ENCODE data around the gene SLC9A7. TPM values are rescaled to one million over a fixed set of nuclear protein-coding genes. Genes with fewer than 3 reads are reported as not detected.

SLC9A7 gene
- total RNA-seq, 1 donor = 84.0 TPM

DNA sequence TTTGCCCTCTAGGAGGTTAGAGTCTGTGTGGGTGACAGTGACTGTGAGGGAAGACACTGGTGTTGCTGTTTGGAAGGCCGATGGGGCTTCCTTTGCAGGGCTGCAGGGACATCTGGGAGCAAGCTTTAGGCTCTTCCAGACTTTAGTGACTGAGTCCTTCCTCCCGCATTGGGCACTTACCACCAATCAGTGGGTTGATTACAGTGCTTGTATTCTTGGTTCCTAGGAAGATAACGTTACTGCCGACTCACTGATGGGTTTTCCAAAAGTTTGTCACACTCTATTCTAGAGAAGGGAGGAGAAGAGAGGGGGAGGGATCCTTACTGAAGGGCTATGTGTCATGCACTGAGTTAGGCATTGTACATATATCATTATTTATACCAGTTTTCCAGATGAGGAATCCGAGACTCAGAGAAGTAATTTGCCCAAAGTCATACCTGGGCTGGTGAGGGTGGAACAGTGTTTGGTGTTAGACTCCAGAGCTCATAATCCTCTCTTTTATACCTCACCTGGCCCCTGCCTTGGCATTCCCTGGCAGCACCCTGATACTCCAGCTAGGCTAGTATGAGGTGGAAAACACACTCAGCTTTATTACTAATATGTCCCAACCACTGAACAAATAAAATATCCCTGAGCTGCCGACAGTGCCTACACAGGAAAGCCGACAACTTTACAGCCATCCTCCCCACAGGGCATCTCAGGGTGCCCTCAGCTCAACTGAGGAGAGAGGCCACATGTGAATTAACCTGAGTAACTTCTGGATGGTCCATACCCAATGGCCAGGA is 181.5 kb downstream of the SLC9A7 start:
- no peak for DNase-seq (ENCODE audit: low read depth in 2 of 3, low spot score in 2 of 3)

DNA sequence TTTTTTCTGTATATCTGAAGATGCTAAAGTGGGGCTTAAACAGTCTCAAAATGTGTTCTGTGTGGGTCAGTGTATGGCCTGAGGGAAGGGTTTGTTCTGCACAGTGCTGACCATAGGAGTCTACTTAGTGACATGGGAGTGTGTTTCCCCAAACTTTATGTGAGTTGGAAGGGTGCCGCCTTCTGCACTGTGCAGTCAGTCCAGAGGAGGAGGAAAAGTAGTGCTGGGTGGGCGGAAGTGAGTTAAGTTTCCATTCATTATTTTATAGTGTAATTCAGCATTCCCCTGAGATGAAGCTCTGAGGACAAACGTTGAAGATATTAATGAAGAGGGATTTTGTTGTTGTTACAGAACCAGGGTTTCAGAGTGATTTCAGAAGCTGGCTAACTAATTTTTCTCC is 182.5 kb downstream of the SLC9A7 start:
- no peak for DNase-seq (ENCODE audit: low read depth in 2 of 3, low spot score in 2 of 3)

DNA sequence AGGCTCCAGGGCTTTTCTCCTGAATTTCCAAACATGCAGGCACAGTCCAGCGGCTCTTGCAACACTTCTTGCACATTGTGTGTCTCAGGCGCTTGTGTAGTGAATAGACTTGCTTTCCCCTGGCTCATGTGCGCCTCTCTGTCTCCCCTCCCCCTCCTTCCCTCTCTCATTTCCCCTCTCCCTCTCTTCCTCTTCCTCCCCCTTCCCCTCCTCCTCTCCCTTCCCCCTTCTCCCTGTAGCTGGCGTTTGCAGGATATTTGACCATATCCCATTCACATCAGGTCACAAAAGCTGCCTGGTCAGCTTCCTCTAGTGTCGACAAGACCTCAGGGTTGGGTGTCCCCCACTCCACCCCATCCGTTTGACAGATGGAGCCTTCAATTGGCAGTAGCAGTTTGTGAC is 182.9 kb downstream of the SLC9A7 start:
- no peak for DNase-seq (ENCODE audit: low read depth in 2 of 3, low spot score in 2 of 3)

DNA sequence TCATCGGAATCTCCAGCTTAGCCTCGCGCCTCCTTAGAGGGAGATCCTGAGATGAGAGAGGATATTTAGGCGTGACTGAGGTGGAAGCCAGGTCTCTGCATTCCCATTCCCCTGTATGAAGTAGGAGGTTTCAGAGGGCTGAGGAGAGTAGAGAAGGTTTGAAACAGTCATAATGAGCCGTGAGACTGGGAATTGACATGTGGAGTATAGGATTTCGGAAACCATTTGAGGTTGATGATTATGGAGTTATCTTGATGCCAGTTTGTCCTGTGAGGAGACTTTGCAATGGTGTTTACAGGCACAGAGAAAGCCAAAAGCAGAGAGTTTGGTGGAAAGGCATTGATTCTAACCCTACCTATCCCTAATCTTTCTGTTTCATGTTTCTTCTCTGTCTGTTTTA is 183.3 kb downstream of the SLC9A7 start:
- no peak for DNase-seq (ENCODE audit: low read depth in 2 of 3, low spot score in 2 of 3)

DNA sequence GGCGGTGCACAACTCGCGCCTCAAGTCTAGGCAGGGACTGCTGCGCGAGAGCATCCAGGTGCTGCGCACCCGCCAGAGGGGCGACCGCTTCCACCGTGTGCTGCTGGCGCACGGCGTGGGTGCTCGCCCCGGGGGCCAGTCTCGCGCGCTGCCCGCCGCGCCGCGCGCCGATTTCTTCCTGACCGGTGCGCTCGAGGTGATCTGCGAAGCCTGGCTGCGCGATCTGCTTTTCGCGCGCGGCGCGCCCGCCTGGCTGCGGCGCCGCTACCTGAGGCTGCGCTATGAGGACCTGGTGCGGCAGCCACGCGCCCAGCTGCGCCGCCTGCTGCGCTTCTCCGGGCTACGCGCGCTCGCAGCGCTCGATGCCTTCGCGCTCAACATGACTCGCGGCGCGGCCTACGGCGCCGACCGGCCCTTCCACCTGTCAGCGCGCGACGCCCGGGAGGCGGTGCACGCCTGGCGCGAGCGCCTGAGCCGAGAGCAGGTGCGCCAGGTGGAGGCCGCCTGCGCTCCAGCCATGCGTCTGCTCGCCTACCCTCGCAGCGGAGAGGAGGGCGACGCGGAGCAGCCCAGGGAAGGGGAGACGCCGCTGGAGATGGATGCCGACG is 184.0 kb downstream of the SLC9A7 start:
- DNase-seq (ENCODE audit: low read depth in 2 of 3, low spot score in 2 of 3) = peak; percentile 32 to 37 (median 33)

DNA sequence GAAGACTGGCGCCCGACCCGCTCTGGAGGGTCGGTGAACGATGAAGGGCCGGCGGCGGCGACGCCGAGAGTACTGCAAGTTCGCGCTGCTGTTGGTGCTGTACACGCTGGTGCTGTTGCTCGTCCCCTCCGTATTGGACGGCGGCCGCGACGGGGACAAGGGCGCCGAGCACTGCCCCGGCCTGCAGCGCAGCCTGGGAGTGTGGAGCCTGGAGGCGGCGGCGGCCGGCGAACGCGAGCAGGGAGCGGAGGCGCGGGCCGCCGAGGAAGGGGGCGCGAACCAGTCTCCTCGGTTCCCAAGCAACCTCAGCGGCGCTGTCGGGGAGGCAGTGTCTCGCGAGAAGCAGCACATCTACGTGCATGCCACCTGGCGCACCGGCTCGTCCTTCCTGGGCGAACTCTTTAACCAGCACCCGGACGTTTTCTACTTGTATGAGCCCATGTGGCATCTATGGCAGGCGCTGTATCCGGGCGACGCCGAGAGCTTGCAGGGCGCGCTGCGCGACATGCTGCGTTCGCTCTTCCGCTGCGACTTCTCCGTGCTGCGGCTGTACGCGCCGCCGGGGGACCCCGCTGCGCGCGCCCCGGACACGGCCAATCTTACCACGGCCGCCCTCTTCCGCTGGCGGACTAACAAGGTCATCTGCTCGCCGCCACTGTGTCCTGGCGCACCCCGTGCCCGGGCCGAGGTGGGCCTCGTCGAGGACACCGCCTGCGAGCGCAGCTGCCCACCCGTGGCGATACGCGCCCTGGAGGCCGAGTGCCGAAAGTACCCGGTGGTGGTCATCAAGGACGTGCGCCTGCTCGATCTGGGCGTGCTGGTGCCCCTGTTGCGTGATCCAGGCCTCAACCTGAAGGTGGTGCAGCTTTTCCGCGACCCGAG is 184.8 kb downstream of the SLC9A7 start:
- DNase-seq (ENCODE audit: low read depth in 2 of 3, low spot score in 2 of 3) = peak; percentile 37 to 54 (median 37)

DNA sequence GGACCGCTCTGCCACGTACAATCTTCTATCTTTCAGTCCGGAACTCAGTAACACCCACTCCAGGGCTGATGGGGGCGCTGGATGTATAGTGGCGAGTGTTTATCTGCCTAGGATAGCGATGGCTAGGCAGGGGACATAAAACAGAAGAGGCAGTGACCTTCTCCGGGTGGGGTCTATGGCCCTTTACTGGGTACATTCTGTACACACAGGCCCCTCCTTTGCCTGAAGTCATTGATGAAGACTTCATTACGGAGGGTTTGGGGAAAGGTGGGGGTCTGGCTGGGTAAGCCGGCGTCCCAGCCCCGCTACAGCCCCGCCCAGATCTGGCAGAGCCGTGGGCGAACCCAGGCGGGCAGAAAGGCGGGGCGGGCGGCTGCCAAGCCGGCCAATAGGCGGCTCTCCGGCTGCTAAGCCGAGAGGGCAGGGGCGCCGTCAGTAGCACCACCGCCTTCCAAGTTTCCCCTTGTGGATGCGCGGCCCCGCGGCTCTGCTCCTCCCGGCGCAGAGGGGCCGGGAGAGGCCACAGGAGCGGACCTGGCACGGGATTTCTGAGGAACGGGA is 185.5 kb downstream of the SLC9A7 start, which contains the start of gene CHST7:
TSS of gene CHST7 (plus strand) at position 435 of the 561 bp plus-strand sequence. CDS start 167 bp downstream, outside the sequence.
- DNase-seq (ENCODE audit: low read depth in 2 of 3, low spot score in 2 of 3) = peak in 2 of 3 donors; percentile 62 to 74

DNA sequence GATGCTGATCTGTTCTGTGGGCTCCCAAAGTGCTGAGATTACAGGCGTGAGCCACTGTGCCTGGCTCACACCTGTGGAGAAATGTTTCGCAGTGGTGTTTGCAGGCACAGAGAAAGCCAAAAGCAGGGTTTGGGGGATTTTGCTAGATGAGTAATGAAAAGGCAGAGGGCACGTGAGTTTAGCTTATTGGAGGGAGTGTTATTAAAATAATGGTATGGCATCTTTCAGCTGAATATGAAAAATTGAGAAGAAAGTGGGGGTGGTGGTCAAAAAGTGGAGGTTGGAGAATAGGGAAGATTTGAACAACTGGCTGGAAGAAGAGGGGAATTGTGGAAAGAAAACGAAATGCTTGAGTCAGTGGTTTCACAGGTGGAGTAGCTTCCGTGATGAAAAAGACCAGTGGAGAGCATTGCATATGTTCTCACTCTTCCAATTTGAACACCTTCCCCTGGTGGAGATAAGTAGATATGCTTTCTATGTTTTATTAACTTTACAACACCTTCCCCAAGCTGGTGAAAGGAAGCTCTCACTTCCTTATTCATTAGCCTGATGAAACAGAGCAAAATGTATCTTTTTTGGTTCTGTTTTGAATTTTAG is 186.5 kb downstream of the SLC9A7 start:
- peak in 1 of 3 donors; percentile 51 for DNase-seq (ENCODE audit: low read depth in 2 of 3, low spot score in 2 of 3)

DNA sequence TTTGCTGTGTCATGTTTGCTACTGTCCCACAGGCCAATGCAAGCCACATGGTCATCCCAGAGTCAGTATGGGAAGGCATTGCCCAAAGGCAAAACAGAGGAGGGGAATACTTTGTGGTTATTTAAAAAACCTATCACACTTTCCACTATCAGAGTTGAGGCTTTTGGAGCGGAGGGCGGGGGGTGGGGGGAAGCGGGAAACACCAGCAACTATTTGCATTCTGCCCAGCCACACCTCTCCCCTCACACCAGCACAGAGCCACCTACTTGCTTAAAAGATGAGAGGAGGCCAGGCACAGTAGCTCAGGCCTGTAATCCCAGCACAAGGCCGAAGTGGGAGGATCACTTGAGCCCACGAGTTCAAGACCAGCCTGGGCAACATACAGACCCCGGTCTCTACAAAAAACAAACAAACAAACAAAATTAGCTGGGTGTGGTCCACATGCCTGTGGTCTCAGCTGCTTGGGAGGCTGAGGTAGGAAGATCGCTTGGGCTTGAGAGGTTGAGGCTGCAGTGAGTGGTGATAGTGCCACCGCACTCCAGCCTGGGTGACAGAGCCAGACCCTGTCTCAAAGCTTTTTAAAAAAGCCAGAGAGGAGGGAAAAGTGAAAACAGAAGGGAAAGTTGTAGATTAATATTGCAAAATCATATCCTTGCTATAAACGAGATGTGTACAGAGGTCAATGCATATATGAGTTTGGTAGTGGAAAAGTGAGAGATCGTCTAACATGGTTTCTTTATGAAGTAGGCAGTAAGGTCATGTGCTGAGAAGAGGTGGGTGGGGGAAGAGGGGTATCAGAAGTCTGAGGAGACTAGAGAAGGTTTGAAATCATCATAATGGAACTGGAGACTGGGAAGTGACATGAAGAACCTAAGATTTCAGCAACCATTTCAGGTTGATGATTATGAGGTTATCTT is 187.2 kb downstream of the SLC9A7 start:
- no peak for DNase-seq (ENCODE audit: low read depth in 2 of 3, low spot score in 2 of 3)

DNA sequence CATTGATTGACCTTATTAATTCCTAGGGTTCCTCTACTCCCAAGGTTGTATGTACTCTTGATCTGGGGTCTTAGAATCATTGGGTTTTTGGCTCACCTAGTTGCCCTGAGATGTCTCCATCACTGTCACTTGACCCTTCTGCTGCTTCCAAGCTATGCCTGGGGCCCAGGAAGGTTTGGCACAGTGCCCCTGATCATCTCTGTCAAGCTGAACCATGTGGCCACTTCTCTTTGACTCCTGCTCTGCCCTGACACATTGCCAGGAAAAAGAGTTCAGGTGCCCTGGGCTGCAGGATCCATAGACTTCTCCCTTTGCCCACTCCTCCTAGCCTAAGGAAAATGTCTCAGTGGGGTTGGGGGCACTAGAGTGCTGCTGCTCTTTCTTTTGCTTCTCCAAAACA is 189.3 kb downstream of the SLC9A7 start:
- no peak for DNase-seq (ENCODE audit: low read depth in 2 of 3, low spot score in 2 of 3)

DNA sequence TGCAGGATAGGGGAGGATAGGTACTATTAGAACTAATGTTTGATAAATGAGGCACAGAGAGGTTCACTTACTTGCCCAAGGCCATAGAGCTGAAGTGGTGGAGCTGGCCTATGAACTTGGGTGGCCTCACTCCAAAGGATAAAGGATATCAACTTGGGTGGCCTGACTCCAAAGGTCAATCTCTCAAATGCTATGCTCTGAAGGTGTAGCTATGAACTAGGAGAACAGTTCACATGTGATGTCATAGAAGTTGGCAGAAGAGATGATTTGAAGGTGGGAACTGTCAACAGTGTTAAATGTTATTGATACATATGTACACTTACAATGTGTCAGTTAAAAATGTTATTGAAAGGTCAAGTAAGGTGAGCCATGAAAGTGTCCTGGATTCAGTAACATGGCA is 191.5 kb downstream of the SLC9A7 start:
- DNase-seq (ENCODE audit: low read depth in 2 of 3, low spot score in 2 of 3) = no peak

DNA sequence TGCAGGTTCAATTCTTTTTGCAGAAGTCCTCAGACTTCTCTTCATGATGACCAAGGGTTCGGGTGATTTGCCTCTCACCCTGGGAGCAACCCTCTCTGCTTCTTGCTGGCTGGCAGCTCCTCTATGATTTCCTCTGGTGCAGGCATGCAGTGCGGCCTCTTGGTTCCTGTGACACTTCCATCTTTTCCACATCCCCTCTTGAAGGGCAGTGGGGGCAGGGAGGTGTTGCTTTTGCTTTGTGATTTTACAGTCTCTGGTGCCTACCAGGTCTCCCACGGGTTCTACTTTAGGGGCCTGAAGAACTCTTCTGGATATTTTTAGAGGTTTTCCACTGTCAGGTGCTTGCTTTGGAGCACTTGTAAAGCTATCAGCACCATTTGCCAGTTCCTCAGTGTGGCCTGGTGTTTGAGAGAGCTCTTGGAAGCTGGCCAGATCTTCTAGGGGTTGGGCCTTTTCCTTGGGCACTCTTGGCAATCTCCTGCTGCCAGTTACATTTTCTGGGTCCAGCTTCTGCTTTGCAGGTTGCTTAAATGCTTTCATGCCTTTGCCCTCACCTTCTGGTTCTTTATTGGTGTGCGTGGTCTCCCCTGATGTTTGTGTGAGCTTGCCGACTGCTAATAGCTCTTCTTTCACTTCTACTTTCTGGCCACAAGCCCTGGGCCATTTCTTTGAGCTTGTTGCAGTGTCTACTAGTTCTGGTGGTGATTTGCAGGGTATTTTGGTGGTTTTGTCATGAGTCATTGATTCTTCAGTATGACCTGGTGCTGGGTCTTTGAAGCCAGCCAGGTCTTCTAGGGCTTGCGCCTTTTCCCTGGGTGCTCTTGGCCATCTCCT is 196.9 kb downstream of the SLC9A7 start:
- peak in 2 of 3 donors; percentile 37 to 60 for DNase-seq (ENCODE audit: low read depth in 2 of 3, low spot score in 2 of 3)

DNA sequence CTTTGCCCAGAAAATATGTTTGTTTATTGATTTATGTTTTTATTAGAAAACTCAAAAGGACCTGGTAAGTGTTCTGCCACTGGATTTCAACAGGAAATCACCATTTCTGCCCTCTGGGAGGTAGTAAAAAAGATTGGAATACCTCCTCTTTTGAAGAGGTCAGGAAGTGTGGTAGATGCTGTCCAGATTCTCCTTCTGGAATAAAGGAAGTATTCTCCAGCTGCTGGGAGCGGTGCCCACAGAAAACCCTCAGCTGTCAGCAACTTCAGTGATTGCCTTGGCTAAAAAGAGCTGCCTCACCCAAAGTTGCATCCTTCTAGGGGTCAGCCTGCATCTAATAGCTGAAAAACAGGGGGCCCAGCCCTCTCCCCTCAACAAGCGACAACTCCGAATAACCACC is 199.9 kb downstream of the SLC9A7 start:
- no peak for DNase-seq (ENCODE audit: low read depth in 2 of 3, low spot score in 2 of 3)

DNA sequence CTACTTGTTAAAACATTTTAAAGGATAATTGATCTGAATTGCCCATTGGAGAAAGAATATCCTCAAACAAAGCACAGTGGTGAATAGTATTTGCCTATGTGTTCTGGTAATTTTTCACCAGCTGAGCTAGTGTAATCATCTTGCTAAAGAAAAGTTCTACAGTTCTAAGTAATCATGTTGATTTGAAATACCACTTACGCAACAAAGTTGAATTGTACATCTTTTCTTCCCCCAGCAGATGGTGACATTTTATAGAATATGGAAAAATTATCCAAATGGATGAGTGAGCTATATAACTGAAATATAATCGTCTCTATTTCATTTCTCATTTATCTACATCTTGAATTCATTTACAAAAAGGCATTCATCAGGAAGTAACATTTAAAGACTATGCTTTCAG is 204.0 kb downstream of the SLC9A7 start:
- DNase-seq (ENCODE audit: low read depth in 2 of 3, low spot score in 2 of 3) = peak in 1 of 3 donors; percentile 63

DNA sequence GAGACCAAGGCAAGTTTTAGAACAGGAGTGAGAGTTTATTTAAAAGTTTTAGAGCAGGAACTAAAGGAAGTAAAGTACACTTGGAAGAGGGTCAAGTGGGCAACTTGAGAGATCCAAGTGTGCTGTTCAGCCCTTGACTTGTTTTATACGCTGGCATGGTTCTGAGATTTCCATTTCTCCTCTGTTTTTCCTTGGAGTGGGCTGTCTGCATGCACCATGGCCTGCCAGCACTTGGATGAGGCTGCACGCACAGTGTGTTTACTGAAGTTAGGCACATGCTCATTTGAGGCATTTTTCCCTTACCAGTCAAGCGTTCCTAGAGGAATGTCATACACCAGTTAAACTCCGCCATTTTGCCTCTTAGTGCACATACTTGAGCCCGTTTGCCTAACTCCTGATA is 205.0 kb downstream of the SLC9A7 start:
- DNase-seq (ENCODE audit: low read depth in 2 of 3, low spot score in 2 of 3) = no peak

DNA sequence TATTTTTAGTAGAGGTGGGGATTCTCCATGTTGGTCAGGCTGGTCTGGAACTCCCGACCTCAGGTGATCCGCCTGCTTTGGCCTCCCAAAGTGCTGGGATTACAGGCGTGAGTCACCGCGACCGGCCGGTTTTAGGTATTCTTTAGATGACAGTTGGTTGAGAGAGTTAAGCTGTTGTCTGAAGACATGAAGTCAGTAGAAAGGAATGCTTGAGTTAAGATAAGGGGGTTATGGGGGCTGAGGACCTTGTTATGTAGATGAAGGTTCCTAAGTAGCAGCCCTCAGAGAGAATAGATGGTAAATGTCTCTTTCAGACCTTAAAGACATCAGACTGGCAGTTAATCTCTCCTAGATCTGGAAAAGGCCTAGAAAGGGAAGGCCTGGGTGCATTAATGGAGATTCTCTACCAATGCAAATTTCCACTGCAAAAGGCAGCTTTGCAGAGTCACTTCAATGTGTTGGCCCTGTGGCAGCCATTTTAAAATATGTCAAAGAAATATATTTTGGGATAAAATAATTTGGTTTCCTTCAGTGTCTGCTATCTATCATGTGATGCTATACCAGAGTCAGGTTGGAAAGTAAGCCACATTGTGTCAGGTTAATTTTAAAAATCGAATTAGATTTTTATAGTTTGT is 207.3 kb downstream of the SLC9A7 start:
- no peak for DNase-seq (ENCODE audit: low read depth in 2 of 3, low spot score in 2 of 3)

DNA sequence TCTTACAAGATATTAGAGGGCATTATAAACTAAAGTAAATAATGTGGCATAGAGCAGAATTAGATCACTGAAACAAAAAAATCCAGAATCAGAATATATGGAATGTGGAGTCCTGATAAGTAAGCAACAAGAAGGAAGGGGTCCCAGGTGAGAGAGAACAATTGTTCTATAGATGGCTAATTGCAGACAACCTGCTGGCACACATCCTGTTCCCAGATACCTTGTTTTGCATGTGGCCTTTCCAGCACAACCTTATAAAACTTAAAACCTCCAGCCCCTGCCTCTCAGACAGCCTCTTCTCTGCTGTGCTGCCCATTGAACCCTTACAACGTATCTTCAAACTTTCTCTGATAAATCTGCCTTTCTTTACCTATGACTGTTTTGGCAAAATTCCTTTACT is 209.0 kb downstream of the SLC9A7 start:
- no peak for DNase-seq (ENCODE audit: low read depth in 2 of 3, low spot score in 2 of 3)

Measured in hematopoietic multipotent progenitor cell (in vitro differentiated cells).